GM12865 (cell line): ENCODE measurements around the gene TMEM170A.
A peak's percentile ranks its signal among the peaks of the same experiment; 100 is the strongest.

Experiments
- DNase-seq: peaks from one replicate; pipeline ENCODE4 v3.0.0; 2010; ENCODE audit warnings: low read depth
- H3K4me3 ChIP-seq: 2 replicates; pipeline ENCODE4 v1.5.1; 2011; ENCODE audit warnings: mild to moderate bottlenecking, low read depth, low read length, control low read depth
- CTCF ChIP-seq: IDR thresholded peaks from 2 replicates; pipeline ENCODE4 v1.5.1; 2011; ENCODE audit warnings: low read length, control low read depth, low read depth, inconsistent platforms; ENCODE audit not compliant: insufficient read depth; ENCODE audit errors: missing control alignments

TMEM170A gene

GRCh38 chr16:75471723-75472633, 7.5 kb upstream of the TMEM170A start:
- peak; percentile 72 for TF ChIP-seq CTCF
- no peak overlapping the region for H3K4me3 ChIP-seq
- peak; percentile 58 for DNase-seq

DNA sequence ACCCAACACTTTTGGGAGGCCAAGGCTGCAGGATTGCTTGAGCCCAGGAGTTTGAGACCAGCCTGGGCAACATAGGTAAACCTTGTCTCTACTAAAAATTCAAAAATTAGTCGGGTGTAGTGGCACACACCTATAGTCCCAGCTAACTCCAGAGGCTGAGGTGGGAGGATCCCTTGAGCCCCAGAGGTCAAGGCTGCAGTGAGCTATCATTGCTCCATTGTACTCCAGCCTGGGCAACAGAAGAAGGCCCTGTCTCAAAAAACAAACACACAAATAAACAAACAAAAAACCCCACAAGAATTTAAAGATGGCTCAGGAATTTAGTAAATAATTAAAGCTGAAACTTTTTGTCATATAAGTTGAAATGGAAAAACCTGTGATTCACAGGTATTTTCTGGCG, 2.3 kb upstream of the TMEM170A start:
- no peak for DNase-seq
- no peak overlapping the region for H3K4me3 ChIP-seq
- TF ChIP-seq CTCF = no peak

GRCh38 chr16:75463389-75464121, 934 bp downstream of the TMEM170A start:
- peak overlapping the region; percentile 80 for H3K4me3 ChIP-seq
- peak; percentile 25 for DNase-seq

GRCh38 chr16:75462806-75463205, 1.7 kb downstream of the TMEM170A start:
- peak; percentile 65 for DNase-seq
- TF ChIP-seq CTCF = no peak
- peak overlapping the region; percentile 80 for H3K4me3 ChIP-seq

- DNase-seq = no peak
- H3K4me3 ChIP-seq = no peak overlapping the region
- no peak for TF ChIP-seq CTCF
These were observed 2.9 kb downstream of the TMEM170A start for GRCh38 chr16:75461575-75461974.

DNA sequence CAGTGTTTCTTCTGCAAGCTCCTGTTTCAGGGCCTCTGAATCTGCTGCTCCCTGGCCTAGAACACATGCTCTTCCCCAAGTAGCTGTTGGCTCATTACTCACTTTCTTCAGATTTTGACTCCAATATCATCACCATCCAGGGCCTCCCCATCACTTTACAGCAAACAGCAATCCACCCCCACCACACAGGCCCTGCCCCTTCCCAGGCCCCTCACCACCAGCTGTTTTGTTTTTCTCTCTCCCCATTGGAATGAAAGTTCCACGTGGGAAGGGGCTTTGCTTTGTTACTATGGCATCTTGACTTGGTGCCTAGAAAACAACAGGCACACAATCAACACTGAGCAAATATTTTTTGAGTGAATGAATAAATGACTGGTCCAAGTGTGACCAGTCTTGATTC, 4.0 kb downstream of the TMEM170A start:
- no peak overlapping the region for H3K4me3 ChIP-seq
- DNase-seq = no peak
- no peak for TF ChIP-seq CTCF

- DNase-seq = no peak
- TF ChIP-seq CTCF = no peak
- no peak overlapping the region for H3K4me3 ChIP-seq
These were observed 4.8 kb downstream of the TMEM170A start for GRCh38 chr16:75459691-75460090.
